Left renal cortex interstitium (tissue), 4 donors: ENCODE data around the gene ABCG4. TPM values are rescaled to one million over a fixed set of nuclear protein-coding genes. Genes with fewer than 3 reads are reported as not detected.
"Not testable (repeated sequence)": the region's sequence is repeated elsewhere in the genome, so short reads cannot be mapped to it uniquely, and the experiment has no call there.

Experiments
- DNase-seq, 4 donors: peaks; one replicate each; pipeline ENCODE4 v3.0.0-alpha.2; 2013; ENCODE audit warnings: low read depth in 4 of 4, low spot score in 2 of 4, missing footprints in 1 of 4
- polyA plus RNA-seq, 4 donors: library from polyadenylated mRNA; unstranded; fragments of 120-200 nt; gene quantifications; one replicate each; pipeline ENCODE4 v1.2.1, GENCODE V29; 2013; ENCODE audit not compliant: insufficient read length in 4 of 4

ABCG4 gene
- 1 to 10 TPM in 1 of 4 donors, under 1 TPM in 3; 0.52 to 1.1 (median 0.80) TPM for polyA plus RNA-seq

GRCh38 chr11:119149018-119149785 lies at the start of gene ABCG4:
Gene ABCG4, plus strand, starts transcription at chr11:119149052. Its CDS starts 914 bp downstream, at chr11:119149966.
- no peak for DNase-seq

GRCh38 chr11:119099711-119100110 lies 49.1 kb upstream of the ABCG4 start:
- no peak for DNase-seq

DNA sequence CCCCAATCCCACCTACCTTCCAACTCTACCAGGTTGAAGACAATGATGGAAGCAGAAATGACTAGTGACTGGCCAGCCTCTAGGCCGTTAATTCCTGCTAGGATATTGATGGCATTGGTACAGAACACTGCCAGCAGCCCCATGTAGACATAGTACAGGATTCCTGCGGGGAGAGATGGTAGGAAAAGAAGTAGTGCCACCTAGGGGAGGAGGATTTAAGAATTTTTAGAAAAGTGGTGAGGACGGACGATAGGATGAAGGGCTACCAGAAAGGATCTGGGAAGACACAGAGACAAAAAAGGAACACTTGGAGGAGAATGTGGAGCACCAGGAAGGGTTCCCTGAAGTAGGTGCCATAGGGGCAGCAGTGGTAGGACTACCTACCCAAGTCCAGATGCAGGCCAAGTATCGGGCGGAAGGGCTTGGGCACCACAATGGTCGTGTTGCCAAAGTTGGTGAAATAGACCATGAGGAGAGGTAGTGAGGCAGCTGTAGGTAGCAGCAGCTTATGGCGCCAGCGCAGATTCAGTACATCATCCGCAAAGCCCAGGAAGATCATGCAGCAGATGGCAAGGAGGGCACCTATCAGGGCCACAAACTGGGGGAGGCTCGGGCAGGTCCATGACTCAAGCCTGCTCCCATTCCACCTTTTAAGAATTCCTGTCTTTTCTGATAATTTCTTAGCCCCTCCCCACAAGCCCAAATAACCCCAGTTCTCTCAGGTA lies 48.4 kb upstream of the ABCG4 start:
- no peak for DNase-seq

- no peak for DNase-seq
These were observed 47.7 kb upstream of the ABCG4 start for GRCh38 chr11:119100994-119101758.

DNA sequence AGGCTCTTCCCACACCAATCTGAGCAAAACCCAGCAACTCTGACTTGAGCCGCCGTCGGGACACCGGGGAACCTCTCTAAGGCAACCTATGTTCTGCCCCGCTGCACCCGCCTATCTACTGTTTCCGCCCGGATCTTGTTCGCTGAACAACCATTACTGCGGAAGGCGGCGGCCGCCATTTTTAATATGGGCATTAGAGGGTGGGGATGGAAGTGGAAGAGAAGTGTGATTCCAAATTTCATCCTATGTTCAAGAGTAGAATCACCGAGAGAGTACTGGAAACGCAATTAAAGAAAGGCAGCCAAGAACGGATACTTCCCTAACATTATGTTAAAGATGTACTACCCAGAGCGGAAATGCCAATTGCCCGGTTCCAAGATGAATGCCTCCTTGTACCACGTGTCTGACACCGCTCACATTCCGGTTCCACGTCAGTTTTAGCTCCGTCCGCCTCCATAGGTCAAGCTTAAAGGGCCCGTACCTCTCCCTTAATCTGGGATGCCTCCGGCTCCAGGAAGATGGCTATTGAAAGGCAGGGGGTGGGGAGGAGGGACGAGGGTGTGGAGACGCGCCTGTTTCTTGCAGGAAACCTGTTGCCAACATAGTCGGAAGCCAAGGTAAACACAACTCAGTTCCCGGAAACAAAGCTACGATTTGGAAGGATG lies 47.0 kb upstream of the ABCG4 start, which contains the start of gene DPAGT1:
TSS of gene DPAGT1 (minus strand) at position 95 of the 665 bp plus-strand sequence. CDS start 198 bp downstream, outside the sequence.
- DNase-seq = peak; percentile 91 to 99 (median 92)

GRCh38 chr11:119103161-119103664 lies 45.6 kb upstream of the ABCG4 start:
- not testable (repeated sequence) for DNase-seq

GRCh38 chr11:119103793-119104192 lies 45.1 kb upstream of the ABCG4 start:
- DNase-seq = no peak

- peak in 1 of 4 donors; percentile 78 for DNase-seq
These were observed 42.0 kb upstream of the ABCG4 start, which contains the start of gene C2CD2L for GRCh38 chr11:119106564-119107537. Gene C2CD2L, plus strand, starts transcription at chr11:119107344. Its CDS starts 398 bp downstream, at chr11:119107742.

GRCh38 chr11:119107538-119108145 lies 41.2 kb upstream of the ABCG4 start:
- DNase-seq = no peak

DNA sequence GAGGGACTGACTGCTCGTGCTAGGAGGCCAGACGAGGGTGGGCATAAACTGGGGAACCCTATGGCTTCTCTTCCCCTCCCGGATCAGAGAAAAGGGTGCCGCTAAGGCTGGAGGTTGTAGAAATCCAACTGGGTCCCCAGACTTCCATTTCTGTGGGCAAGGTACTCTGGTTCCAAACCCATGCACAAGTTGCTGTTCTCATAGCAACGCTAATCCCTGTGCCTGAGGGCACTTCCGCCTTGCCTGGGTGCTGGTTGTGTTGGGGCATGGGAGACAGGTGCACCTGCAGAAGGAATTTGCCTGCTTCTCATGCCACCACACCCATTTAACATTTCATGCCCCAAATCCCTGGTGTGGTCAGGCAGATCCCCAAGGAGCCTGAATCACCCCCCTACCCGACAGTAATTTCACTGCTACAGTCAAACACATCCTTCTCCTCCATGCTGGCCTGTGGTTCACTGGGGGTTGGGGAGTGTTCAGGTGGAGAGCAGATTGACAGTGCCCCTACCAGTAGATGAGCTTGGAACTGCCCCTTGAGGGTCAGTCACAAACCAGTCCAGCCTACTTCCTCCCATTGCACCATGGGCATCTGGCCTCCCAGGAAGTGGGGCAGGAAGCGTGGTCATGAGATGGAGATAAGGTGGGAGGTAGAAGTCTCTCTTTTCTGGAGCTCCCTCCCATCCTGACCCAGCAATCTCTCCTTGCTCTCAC lies 40.6 kb upstream of the ABCG4 start:
- DNase-seq = no peak

- DNase-seq = no peak
These were observed 40.0 kb upstream of the ABCG4 start for GRCh38 chr11:119108857-119109221.

- DNase-seq = no peak
These were observed 39.0 kb upstream of the ABCG4 start for GRCh38 chr11:119109843-119110242.

GRCh38 chr11:119110439-119110838 lies 38.4 kb upstream of the ABCG4 start:
- no peak for DNase-seq

DNA sequence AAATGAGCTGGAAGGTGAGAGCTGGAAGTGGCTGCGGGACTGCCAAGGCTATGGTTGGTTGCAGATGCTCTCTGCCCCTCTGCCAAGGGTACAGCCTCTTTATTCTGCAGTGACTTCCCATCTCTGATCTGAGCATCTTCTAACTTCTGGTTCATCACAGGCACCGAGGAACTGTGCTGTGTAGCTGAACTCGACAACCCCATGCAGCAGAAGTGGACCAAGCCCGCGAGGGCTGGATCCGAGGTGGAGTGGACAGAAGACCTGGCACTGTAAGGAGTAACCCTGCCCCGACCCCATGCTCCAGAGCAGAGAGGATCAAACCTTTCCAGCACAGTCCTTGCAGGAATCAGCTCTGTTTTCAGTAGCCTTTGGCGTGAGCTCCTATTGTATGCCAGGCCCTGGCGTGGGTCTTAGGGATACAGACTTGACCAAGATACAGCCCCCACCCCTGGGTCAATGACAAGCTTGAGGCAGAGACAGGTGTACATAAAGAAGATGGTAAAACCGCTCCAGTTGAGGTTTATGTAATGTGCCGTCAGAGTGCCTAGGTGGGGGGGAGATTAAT lies 37.4 kb upstream of the ABCG4 start:
- DNase-seq = no peak

- DNase-seq = no peak
These were observed 36.4 kb upstream of the ABCG4 start for GRCh38 chr11:119112314-119113020.

GRCh38 chr11:119113716-119114115 lies 35.1 kb upstream of the ABCG4 start:
- DNase-seq = no peak

DNA sequence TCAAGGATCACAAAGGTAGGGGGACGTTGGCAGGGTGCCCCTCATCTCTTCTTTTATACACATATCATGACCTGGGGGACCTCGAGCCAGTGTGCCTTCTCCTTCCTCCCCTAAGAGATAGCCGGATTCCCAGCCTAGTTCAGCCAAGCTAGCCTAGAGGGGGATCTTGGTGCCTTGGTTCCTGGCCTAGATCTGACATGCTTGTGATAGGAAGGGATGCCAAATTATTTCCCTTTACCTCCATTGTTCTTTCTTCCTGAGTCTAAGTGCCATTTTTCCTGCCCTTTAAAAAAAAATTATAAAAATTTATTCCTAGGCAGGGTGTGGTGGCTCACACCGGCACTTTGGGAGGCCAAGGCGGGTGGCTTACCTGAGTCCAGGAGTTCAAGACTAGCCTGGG lies 34.5 kb upstream of the ABCG4 start:
- DNase-seq = no peak
